K562 (cell line): Measurements from ENCODE around the gene BHLHE23.

Experiments
- ATF6 ChIP-seq: sonication (generic); formaldehyde crosslinking; IDR thresholded peaks from 2 replicates; pipeline ENCODE4 v1.4.0; 2020; ENCODE audit warnings: mild to moderate bottlenecking, missing genetic modification reagents
- CBFA2T3 ChIP-seq: fragments of 450-650 bp; IDR thresholded peaks from 2 replicates; pipeline ENCODE4 v1.6.1; 2017
- FOXA1 ChIP-seq: fragments of 450-650 bp; IDR thresholded peaks from 2 replicates; pipeline ENCODE4 v1.6.1; 2016; ENCODE audit warnings: mild to moderate bottlenecking, borderline replicate concordance
- NFE2 ChIP-seq: IDR thresholded peaks from 2 replicates; pipeline ENCODE4 v1.6.1; 2014; ENCODE audit warnings: antibody characterized with exemption, low read depth
- RAD21 ChIP-seq, 2 experiments: fragments of 250-450 bp in 1 of 2; fragments of 450-650 bp in 1 of 2; sonication (Bioruptor Pico) in 1 of 2; formaldehyde crosslinking in 1 of 2; IDR thresholded peaks in 1 of 2; conservative IDR thresholded peaks in 1 of 2; 2 replicates each; pipeline versions ENCODE4 v1.4.0 to v1.8.0; 2020 to 2022; ENCODE audit warnings: mild to moderate bottlenecking in 2 of 2, moderate library complexity in 1 of 2
- REST ChIP-seq, 2 experiments: fragments of 450-650 bp; formaldehyde crosslinking in 1 of 2; IDR thresholded peaks; 2 replicates each; pipeline versions ENCODE4 v1.4.0 to v1.6.1; 2014 to 2020; ENCODE audit warnings: mild to moderate bottlenecking in 2 of 2, borderline replicate concordance in 1 of 2, low read depth in 1 of 2
- TAF1 ChIP-seq: IDR thresholded peaks from 2 replicates; pipeline ENCODE4 v1.6.1; 2011; ENCODE audit warnings: mild to moderate bottlenecking, low read length, moderate library complexity; ENCODE audit not compliant: insufficient read depth, control insufficient read depth, severe bottlenecking; ENCODE audit errors: extremely low read depth
- THAP7 ChIP-seq: fragments of 250-450 bp; sonication (Bioruptor Pico); IDR thresholded peaks from 2 replicates; pipeline ENCODE4 v1.5.0; 2021
- ZFP91 ChIP-seq: sonication (generic); formaldehyde crosslinking; IDR thresholded peaks from 2 replicates; pipeline ENCODE4 v1.8.0; 2022; ENCODE audit warnings: mild to moderate bottlenecking, missing genetic modification reagents

- TF ChIP-seq FOXA1 (no peak), ZFP91 (CRISPR knock-in tag) (no peak), NFE2 (no peak), REST (IDR thresholded peaks at IDR 0.05; ENCODE audit: borderline replicate concordance) (no peak), REST (CRISPR knock-in tag; IDR thresholded peaks at IDR 0.05; ENCODE audit: low read depth) (no peak), ATF6 (CRISPR knock-in tag) (no peak), TAF1 (no peak), THAP7 (CRISPR knock-in tag) (no peak), RAD21 (CRISPR knock-in tag; conservative IDR thresholded peaks at IDR 0.05 in 1 of 2, IDR thresholded peaks at IDR 0.05 in 1 of 2) (no peak), CBFA2T3 (no peak)
Observed at GRCh38 chr20:63037669-63038268, 31.0 kb upstream of the BHLHE23 start.
